NAMALWA (cell line): ENCODE results near the gene TRUB2.

ENCODE experiments used
- DNase-seq: peaks from one replicate; pipeline ENCODE4 v3.0.0-alpha.2; 2015; ENCODE audit warnings: low spot score

The TRUB2 gene

DNA sequence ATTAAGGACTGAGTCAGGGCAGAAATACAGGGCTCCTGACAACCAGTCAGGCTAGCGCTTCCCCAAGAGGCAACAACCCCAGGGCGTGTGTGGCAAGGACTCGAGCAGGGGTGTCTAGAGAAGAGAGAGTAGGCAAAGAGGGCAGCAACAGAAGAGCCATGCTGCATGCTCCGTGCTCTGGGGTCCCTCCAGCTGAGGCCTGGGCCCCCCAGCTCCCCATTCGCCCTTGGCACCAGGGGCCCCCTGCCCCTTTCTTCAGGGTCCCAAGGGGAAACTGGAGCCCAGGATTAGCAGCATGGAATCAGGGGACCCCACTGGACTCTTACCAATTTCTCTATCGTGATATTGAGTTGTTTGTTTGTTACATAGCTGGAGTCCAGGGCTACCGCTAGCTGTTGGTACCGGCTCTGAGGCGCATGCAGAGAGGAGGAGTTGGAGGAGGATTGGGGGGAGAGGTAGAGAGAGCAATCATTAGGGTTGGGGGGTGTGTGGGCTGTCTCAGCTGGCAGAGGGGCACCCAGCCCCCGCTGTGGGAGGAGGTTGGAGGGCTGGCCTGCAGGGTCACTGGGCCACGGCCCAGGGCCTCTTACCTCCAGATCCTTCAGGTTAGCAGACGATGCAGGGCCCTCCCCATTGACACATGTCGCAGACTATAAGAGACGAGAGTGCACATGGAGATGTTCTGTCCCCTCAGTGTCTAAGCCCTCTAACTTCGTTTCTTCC, 55.2 kb downstream of the TRUB2 start:
- no peak for DNase-seq

DNA sequence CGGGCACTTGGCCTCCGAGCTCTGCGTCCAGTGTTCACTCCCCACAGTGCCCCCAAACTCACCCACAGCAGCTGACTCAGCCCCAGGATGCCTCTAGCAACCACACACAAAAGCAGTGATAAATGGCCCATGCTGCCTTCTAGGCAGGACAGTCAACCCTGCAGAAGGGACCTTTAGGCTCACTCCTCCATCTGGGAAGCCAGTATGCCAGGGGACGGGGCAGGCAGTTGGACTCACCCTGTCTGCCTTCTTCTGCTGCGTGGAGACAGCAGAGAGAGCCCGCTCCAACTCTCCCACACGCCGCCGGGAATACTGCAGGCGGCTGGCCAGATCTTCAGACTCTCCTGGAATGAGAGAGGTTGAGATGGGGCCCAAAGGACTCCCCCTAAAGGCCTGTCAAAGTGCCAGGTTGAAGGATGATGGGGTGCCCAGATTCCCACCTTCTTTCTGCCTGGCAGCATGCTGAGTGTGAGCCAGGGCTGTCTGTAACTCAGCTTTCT, 56.8 kb downstream of the TRUB2 start:
- no peak for DNase-seq

DNA sequence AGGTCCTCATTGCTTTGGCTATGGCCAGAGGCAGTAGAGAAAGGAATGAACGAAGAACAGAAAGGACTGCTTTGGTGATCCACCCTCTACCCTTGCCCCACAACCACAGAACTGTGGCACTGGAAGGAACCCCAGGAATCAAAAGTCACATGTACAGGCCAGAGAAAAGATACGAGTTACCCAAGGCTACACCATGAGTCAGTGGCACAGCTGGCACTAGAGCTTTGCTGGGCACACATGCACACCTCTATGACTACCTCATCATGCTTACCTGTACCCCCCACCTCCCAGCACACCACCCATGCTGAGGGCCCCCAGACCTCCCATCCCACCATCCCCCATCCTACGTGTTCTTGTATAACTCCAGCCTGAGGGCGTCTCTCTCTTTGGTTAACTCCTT, 59.6 kb downstream of the TRUB2 start:
- DNase-seq, result no peak

DNA sequence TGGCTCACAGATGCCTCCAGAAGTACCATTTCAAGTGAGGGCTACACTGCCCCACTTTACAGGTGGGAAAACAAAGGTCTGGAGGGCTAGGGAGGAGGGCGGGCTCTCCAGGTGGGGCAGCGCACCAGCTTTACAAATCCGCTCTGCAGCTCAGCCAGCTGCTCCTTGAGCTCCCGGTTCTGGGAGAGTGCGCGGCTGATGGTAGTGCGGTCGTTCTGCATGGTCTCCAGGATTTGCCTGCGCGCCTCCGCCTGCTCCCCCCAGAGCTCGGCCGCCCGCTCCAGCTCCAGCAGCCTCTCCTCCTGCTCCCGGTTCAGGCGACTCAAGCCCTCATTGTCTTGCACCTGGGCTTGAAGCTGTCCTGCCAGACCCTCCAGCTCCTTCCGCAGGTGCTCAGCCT, 61.9 kb downstream of the TRUB2 start:
- no peak for DNase-seq

DNA sequence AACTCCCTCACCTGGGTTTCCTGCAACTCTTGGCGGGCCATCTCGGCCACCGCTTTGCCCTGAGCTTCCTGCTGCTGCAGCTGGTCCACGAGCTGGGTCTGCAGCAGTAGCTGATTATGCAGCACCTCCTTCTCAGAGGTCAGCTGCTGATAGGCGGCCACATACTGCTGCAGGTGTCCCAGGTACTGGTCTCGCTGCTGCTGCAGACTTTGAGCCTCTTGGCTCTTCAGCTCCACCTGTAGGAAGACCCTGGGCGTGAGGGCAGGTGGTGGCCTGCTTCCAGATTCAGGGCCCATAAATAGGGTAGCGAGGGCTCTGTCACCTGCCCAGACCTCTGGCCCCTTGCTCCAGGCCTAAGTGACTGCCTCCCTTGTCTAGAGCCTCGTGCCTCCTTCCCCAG, 63.1 kb downstream of the TRUB2 start:
- DNase-seq, result no peak

DNA sequence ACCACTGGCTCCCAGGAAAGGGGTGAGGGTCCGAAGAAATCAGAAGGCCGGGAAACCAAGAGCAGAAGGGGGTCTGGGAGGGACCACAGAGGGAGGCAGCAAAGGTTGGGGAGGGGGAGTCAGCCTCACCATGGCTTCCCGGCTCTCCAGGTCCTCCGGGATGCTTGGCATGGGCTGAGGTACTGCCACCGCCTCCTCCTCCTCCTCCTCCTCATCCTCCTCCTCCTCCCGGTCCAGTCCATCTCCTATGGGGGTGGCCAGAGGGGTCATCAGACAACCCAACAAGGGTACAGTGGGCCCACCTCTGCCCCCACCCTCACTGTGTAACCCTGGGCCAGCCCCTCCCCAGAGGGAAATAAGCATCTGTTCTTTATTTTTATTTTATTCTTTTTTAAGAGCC, 63.9 kb downstream of the TRUB2 start:
- DNase-seq, result no peak

DNA sequence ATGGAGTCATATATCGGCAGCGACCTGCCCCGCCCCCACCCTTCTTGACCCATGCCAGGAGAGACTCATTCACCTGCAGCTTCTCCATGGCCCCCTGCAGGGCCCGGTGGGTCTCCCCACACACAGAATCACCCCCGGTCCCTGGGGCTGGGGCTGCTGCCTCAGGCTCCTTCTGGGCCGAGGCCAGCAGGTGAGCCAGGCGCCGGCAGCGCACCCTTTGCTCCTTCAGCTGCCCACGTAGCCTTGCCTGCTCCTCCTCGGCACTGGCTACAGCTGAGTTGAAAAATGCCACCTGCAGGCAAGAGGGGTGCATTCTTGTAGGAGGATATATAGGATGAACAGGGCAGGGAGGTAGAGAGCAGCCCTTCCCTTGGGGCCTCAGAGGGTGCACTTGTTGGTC, 64.3 kb downstream of the TRUB2 start:
- no peak for DNase-seq

DNA sequence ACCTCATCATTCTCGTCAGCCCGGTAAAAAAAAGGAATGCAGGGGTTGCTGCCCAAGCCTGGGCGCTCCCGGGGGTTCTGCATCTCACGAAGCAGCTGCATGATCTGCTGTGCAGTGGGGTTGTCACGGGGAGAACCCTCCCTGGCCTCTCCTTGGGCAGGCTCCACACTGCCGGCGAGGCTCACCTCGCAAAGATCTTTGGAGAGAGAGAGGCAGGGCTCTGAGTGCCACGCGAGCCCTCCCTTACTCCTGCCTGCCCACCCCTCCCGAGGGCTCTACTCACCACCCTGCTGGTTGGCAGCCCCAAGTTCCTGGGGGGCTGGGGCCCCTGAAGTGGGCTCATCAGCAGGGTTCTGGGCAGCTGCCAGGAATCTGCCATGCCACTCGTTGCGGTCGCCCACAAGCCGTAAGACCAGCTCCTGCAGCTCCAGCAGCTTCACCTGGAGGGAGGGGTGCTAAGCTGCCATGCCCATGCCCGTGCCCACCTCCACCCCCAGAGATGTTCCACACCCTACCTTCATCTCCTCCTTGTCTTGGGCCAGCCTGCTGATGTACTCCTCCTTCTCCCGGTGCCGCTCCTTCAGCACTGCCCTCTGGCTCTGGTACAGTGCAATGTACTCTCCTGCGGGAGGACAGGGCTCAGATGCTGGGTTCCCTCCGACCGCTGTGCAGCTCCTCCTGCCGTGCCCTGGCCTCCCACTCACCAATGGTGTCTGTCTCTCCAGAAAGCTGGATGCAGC, 65.0 kb downstream of the TRUB2 start:
- DNase-seq, result no peak
